GM08714 (cell line): ENCODE measurements around the gene AZIN2.
"Not testable (repeated sequence)": the region's sequence is repeated elsewhere in the genome, so short reads cannot be mapped to it uniquely, and the experiment has no call there.

ENCODE experiments used
- H3K4me3 ChIP-seq: fragments of 200-500 bp; sonication (Bioruptor generic); 2 replicates; pipeline ENCODE4 v1.5.1; 2014; ENCODE audit warnings: mild to moderate bottlenecking, low read length, inconsistent platforms
- ZNF274 ChIP-seq: IDR thresholded peaks from 2 replicates; pipeline ENCODE4 v1.6.1; 2012; ENCODE audit warnings: mild to moderate bottlenecking, low read depth, low read length

The AZIN2 gene

GRCh38 chr1:33080885-33081553 is at the start of gene AZIN2:
Gene AZIN2, plus strand, starts transcription at chr1:33081153. Its CDS starts 1,097 bp downstream, at chr1:33082250.
- TF ChIP-seq ZNF274 = no peak
- H3K4me3 ChIP-seq = peak within 1 kb of the TSS; percentile 60

GRCh38 chr1:33031506-33031905 is 49.4 kb upstream of the AZIN2 start:
- TF ChIP-seq ZNF274 = no peak
- no peak overlapping the region for H3K4me3 ChIP-seq

- TF ChIP-seq ZNF274 = no peak
- 0 out of 2 replicates have a peak overlapping the region, but pooled peaks have one; percentile 14 for H3K4me3 ChIP-seq
Measured at GRCh38 chr1:33032126-33032869, 48.7 kb upstream of the AZIN2 start.

DNA sequence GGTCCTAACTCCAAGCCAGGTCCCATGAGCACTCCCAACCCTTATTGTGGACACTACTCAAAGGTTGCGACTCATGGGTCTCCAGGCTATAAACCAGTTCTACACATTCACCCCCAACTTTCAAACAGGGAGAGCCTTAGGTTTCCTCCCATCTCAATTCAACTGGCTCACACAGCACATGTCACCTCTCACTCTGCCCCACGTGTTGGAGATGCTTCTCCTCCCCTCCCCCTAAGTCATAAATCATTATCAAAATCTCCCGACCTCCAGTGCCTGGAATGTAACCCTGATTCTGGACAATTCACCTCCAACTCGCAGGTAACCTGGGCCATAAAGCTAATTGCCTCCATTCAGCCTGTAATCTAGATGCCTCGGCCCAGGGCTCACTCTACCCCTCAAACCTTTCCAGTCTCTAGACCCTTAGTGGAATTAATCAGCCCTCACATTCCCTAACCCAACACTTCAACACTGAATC is 44.9 kb upstream of the AZIN2 start:
- TF ChIP-seq ZNF274 = no peak
- H3K4me3 ChIP-seq = peak overlapping the region; percentile 99

DNA sequence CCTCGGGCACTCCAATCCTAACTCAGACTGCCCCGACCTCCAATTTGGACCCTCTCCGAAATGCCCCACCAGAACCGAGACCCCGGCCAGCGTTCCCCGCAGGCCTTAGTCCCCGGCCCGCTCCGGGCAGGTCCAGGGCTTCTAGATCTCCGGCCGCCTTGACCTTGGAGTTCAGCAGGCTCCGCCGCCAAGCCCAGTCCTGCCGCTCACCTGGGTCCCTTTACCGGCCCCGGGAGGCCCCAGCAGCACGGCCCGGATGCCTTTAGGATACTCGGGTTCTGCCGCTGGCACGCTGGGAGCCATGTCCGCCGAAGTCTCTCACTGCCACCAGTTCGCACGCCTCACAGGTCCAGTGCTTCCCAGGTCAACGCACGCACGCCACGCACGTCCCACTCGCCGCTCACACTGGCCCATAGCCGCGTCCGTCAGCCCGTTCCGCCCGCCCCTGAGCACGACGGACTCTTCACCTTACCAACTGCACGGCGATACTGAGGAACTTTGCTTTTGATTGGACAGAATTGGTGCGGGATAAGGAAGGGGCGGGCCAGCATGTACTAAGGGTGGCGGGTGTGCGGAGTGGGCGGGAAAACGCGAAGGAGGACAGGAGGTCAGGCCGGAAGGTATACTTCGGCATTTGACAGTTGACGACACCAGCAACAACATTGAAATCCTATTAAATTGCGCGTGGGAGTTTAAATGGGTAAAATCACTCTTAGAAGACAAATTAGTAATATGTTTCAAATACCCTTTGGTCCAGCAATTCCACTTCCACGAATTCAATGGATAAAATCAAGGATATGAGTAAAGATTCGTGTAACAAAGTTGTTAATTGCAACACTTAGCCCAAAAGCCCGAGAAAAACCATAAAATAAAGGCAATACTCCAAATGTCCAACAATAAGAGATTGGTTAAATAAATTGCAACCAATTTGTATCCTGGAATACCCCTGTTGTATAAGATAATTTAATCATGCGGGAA is 44.1 kb upstream of the AZIN2 start, which contains the start of gene AK2:
Gene AK2 (minus strand): TSS at position 358 of the 978 bp plus-strand sequence. CDS start 55 bp downstream, at position 303.
- no peak for TF ChIP-seq ZNF274
- peak within 1 kb of the TSS; percentile 99 for H3K4me3 ChIP-seq

GRCh38 chr1:33039840-33040239 is 41.1 kb upstream of the AZIN2 start:
- H3K4me3 ChIP-seq = no peak overlapping the region
- TF ChIP-seq ZNF274 = no peak

DNA sequence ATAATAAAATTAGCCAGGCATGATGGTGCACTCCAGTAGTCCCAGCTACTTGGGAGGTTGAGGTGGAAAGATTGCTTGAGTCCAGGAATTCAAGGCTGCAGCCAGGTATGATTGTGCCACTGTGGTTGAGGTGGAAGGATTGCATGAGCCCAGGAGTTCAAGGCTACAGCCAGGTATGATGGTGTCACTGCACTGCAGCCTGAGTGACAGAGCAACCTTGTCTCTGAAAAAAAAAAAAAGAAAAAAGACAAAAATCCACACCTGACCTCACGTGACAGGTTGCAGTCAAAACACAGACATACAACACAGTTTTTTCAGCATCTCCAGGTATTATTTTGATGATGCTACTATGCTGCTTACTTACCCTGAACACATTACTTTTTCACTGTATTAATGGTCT is 39.9 kb upstream of the AZIN2 start:
- no peak for TF ChIP-seq ZNF274
- H3K4me3 ChIP-seq = no peak overlapping the region

GRCh38 chr1:33042831-33043230 is 38.1 kb upstream of the AZIN2 start:
- no peak for TF ChIP-seq ZNF274
- H3K4me3 ChIP-seq = no peak overlapping the region

- no peak overlapping the region for H3K4me3 ChIP-seq
- no peak for TF ChIP-seq ZNF274
Measured at GRCh38 chr1:33043267-33044092, 37.5 kb upstream of the AZIN2 start.

DNA sequence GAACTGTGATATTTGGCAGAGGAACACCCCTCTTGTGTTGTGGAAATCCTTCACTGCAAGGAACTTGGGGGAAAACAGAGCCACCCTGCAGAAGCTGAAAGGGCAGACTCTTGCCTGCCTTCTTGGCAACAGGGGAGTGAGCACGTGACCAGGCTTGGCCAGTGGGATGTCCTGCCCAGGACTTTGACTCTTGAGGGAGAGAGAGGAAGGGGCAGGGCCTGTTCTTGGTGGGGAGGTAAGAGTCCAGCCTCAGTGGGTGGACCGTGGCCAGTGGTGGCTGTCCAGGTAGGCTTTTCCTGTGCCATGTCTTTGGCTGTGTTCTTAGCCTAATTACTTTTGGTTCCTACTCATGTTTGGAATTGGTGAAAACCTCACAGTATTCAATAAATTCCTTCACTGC is 35.7 kb upstream of the AZIN2 start:
- TF ChIP-seq ZNF274 = no peak
- H3K4me3 ChIP-seq = no peak overlapping the region

- no peak overlapping the region for H3K4me3 ChIP-seq
- no peak for TF ChIP-seq ZNF274
Measured at GRCh38 chr1:33045814-33046213, 35.1 kb upstream of the AZIN2 start.

- not testable (repeated sequence) for H3K4me3 ChIP-seq
Measured at GRCh38 chr1:33046234-33046633, 34.7 kb upstream of the AZIN2 start.

GRCh38 chr1:33047290-33047689 is 33.7 kb upstream of the AZIN2 start:
- H3K4me3 ChIP-seq = no peak overlapping the region
- TF ChIP-seq ZNF274 = no peak

GRCh38 chr1:33047839-33048305 is 33.1 kb upstream of the AZIN2 start:
- H3K4me3 ChIP-seq = no peak overlapping the region
- TF ChIP-seq ZNF274 = no peak
